Sigmoid colon (tissue), 4 donors: Measurements from ENCODE around the gene SLC30A7.

Source experiments
- CTCF ChIP-seq, 4 experiments: fragments of 450-650 bp in 3 of 4; fragments of 200-600 bp in 1 of 4; IDR thresholded peaks; one replicate each; pipeline ENCODE4 v1.5.1; 2016 to 2019; ENCODE audit warnings: antibody characterized with exemption in 4 of 4, mild to moderate bottlenecking in 3 of 4, moderate library complexity in 2 of 4
- EP300 ChIP-seq, 4 donors: sonication (generic); formaldehyde crosslinking; IDR thresholded peaks; one replicate each; pipeline ENCODE4 v1.6.1; 2017; ENCODE audit warnings: antibody characterized with exemption in 4 of 4

DNA sequence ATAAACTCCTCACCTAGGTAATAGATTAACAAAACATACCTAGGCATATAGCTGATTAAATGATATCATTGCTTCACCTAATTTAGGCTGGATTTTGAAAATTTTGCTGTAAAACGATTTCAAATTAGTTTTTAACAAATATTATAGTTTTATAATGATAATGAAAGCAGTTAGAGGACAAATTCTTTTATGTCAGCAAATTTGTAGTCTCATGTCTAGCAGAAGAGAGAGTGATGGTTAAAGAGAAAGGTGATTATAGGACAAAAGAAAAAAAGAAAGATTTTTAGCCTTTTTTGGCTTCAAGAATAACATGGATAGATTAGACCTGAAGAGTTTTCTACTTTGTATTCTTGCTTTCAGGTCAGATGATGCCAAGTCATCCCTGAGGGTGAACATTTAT is 133.3 kb downstream of the SLC30A7 start:
- TF ChIP-seq CTCF (IDR thresholded peaks at IDR 0.05) (no peak), EP300 (IDR thresholded peaks at IDR 0.05) (no peak)
